Epithelial cell of proximal tubule (primary cell): ENCODE data around the gene SRRD. TPM values are rescaled to one million over a fixed set of nuclear protein-coding genes. Genes with fewer than 3 reads are reported as not detected.

Source experiments
- DNase-seq: peaks from one replicate; pipeline ENCODE4 v3.0.0-alpha.2; 2011; ENCODE audit warnings: low read depth
- H3K4me3 ChIP-seq: 2 replicates; pipeline ENCODE4 v1.5.1; 2011; ENCODE audit warnings: low read depth, mild to moderate bottlenecking, low read length
- CTCF ChIP-seq: conservative IDR thresholded peaks from 2 replicates; pipeline ENCODE4 v1.5.1; 2012; ENCODE audit warnings: low read depth, mild to moderate bottlenecking, low read length
- total RNA-seq: library from RNA; depleted of rRNA; stranded (reverse); fragments of >200 nt; gene quantifications from 2 replicates; pipeline ENCODE4 v1.2.3, GENCODE V29; 2015

The SRRD gene
- total RNA-seq, 1 donor from 2014 or later: 17.1 TPM

GRCh38 chr22:26457661-26458272, 25.9 kb upstream of the SRRD start:
- no peak for TF ChIP-seq CTCF
- H3K4me3 ChIP-seq: no peak overlapping the region
- DNase-seq: no peak

- H3K4me3 ChIP-seq: no peak overlapping the region
- DNase-seq: no peak
- TF ChIP-seq CTCF: no peak
Observed at GRCh38 chr22:26460202-26460601, 23.5 kb upstream of the SRRD start.

- H3K4me3 ChIP-seq: no peak overlapping the region
- TF ChIP-seq CTCF: peak; percentile 91
- no peak for DNase-seq
Observed at GRCh38 chr22:26461188-26461810, 22.4 kb upstream of the SRRD start.

- no peak for DNase-seq
Observed at GRCh38 chr22:26462051-26462450, 21.6 kb upstream of the SRRD start.

GRCh38 chr22:26462641-26463040, 21.0 kb upstream of the SRRD start:
- no peak for DNase-seq
- TF ChIP-seq CTCF: no peak
- no peak overlapping the region for H3K4me3 ChIP-seq

More at GRCh38 chr22:26462051-26462450, 21.6 kb upstream of the SRRD start:
- no peak overlapping the region for H3K4me3 ChIP-seq
- TF ChIP-seq CTCF: no peak

- no peak for DNase-seq
- no peak for TF ChIP-seq CTCF
Observed at GRCh38 chr22:26463101-26463661, 20.5 kb upstream of the SRRD start.

GRCh38 chr22:26463688-26464087, 20.0 kb upstream of the SRRD start:
- TF ChIP-seq CTCF: no peak
- no peak for DNase-seq
- H3K4me3 ChIP-seq: no peak overlapping the region

More at GRCh38 chr22:26463101-26463661, 20.5 kb upstream of the SRRD start:
- H3K4me3 ChIP-seq: no peak overlapping the region
